Measurements from ENCODE around the gene TSPAN32.

The TSPAN32 gene

GRCh38 chr11:2342557-2342956, 40.7 kb downstream of the TSPAN32 start:
- no peaks in the 10 kb centered on the region for H3K9me3 ChIP-seq (ENCODE audit: low read length)
- H3K9ac ChIP-seq (ENCODE audit: low read length): no peak overlapping the region
- H3K36me3 ChIP-seq (ENCODE audit: insufficient read depth, low read length): no peaks in the 10 kb centered on the region
- H3K4me1 ChIP-seq (ENCODE audit: insufficient read depth, low read length): no peaks in the 10 kb centered on the region
- H3K27me3 ChIP-seq (ENCODE audit: control insufficient read depth in 1 of 2, insufficient read depth in 2 of 2, low read length in 2 of 2): no peaks in the 10 kb centered on the region
- no peak overlapping the region for H3K4me3 ChIP-seq (ENCODE audit: low read depth in 1 of 2, low read length in 2 of 2)
- no peak overlapping the region for H3K27ac ChIP-seq (ENCODE audit: low read depth, low read length)

- H3K27me3 ChIP-seq (ENCODE audit: control insufficient read depth in 1 of 2, insufficient read depth in 2 of 2, low read length in 2 of 2): no peaks in the 10 kb centered on the region
- no peaks in the 10 kb centered on the region for H3K4me1 ChIP-seq (ENCODE audit: insufficient read depth, low read length)
- no peak overlapping the region for H3K27ac ChIP-seq (ENCODE audit: low read depth, low read length)
- H3K9ac ChIP-seq (ENCODE audit: low read length): no peak overlapping the region
- no peaks in the 10 kb centered on the region for H3K36me3 ChIP-seq (ENCODE audit: insufficient read depth, low read length)
- H3K4me3 ChIP-seq (ENCODE audit: low read depth in 1 of 2, low read length in 2 of 2): no peak overlapping the region
- no peaks in the 10 kb centered on the region for H3K9me3 ChIP-seq (ENCODE audit: low read length)
These were observed 41.2 kb downstream of the TSPAN32 start for GRCh38 chr11:2342981-2343380.

- H3K9ac ChIP-seq (ENCODE audit: low read length): no peak overlapping the region
- no peaks in the 10 kb centered on the region for H3K9me3 ChIP-seq (ENCODE audit: low read length)
- H3K4me3 ChIP-seq (ENCODE audit: low read depth in 1 of 2, low read length in 2 of 2): no peak overlapping the region
- H3K36me3 ChIP-seq (ENCODE audit: insufficient read depth, low read length): no peaks in the 10 kb centered on the region
- H3K27ac ChIP-seq (ENCODE audit: low read depth, low read length): no peak overlapping the region
- H3K27me3 ChIP-seq (ENCODE audit: control insufficient read depth in 1 of 2, insufficient read depth in 2 of 2, low read length in 2 of 2): no peaks in the 10 kb centered on the region
- no peaks in the 10 kb centered on the region for H3K4me1 ChIP-seq (ENCODE audit: insufficient read depth, low read length)
These were observed 41.7 kb downstream of the TSPAN32 start for GRCh38 chr11:2343502-2343901.

- Histone ChIP-seq H3K4me3 (ENCODE audit: low read depth in 1 of 2, low read length in 2 of 2) (no peak overlapping the region), H3K27ac (ENCODE audit: low read depth, low read length) (no peak overlapping the region), H3K4me1 (ENCODE audit: insufficient read depth, low read length) (no peaks in the 10 kb centered on the region), H3K27me3 (ENCODE audit: control insufficient read depth in 1 of 2, insufficient read depth in 2 of 2, low read length in 2 of 2) (no peaks in the 10 kb centered on the region), H3K9me3 (ENCODE audit: low read length) (no peaks in the 10 kb centered on the region), H3K9ac (ENCODE audit: low read length) (no peak overlapping the region), H3K36me3 (ENCODE audit: insufficient read depth, low read length) (no peaks in the 10 kb centered on the region)
These were observed 43.2 kb downstream of the TSPAN32 start for GRCh38 chr11:2345050-2345449.

GRCh38 chr11:2346014-2346413, 44.2 kb downstream of the TSPAN32 start:
- Histone ChIP-seq H3K9ac (ENCODE audit: low read length) (no peak overlapping the region), H3K9me3 (ENCODE audit: low read length) (no peaks in the 10 kb centered on the region), H3K4me1 (ENCODE audit: insufficient read depth, low read length) (no peaks in the 10 kb centered on the region), H3K4me3 (ENCODE audit: low read depth in 1 of 2, low read length in 2 of 2) (no peak overlapping the region), H3K27ac (ENCODE audit: low read depth, low read length) (no peak overlapping the region), H3K27me3 (ENCODE audit: control insufficient read depth in 1 of 2, insufficient read depth in 2 of 2, low read length in 2 of 2) (no peaks in the 10 kb centered on the region), H3K36me3 (ENCODE audit: insufficient read depth, low read length) (no peaks in the 10 kb centered on the region)

- Histone ChIP-seq H3K27ac (ENCODE audit: low read depth, low read length) (no peak overlapping the region), H3K4me3 (ENCODE audit: low read depth in 1 of 2, low read length in 2 of 2) (no peak overlapping the region), H3K9ac (ENCODE audit: low read length) (no peak overlapping the region), H3K4me1 (ENCODE audit: insufficient read depth, low read length) (no peaks in the 10 kb centered on the region), H3K36me3 (ENCODE audit: insufficient read depth, low read length) (no peaks in the 10 kb centered on the region), H3K27me3 (ENCODE audit: control insufficient read depth in 1 of 2, insufficient read depth in 2 of 2, low read length in 2 of 2) (no peaks in the 10 kb centered on the region), H3K9me3 (ENCODE audit: low read length) (no peaks in the 10 kb centered on the region)
These were observed 44.9 kb downstream of the TSPAN32 start for GRCh38 chr11:2346586-2347307.

- H3K36me3 ChIP-seq (ENCODE audit: insufficient read depth, low read length): no peaks in the 10 kb centered on the region
- no peak overlapping the region for H3K9ac ChIP-seq (ENCODE audit: low read length)
- no peaks in the 10 kb centered on the region for H3K27me3 ChIP-seq (ENCODE audit: control insufficient read depth in 1 of 2, insufficient read depth in 2 of 2, low read length in 2 of 2)
- no peaks in the 10 kb centered on the region for H3K9me3 ChIP-seq (ENCODE audit: low read length)
- H3K4me1 ChIP-seq (ENCODE audit: insufficient read depth, low read length): no peaks in the 10 kb centered on the region
- H3K27ac ChIP-seq (ENCODE audit: low read depth, low read length): no peak overlapping the region
- H3K4me3 ChIP-seq (ENCODE audit: low read depth in 1 of 2, low read length in 2 of 2): no peak overlapping the region
These were observed 45.6 kb downstream of the TSPAN32 start for GRCh38 chr11:2347308-2347830.

GRCh38 chr11:2348986-2349385, 47.2 kb downstream of the TSPAN32 start:
- Histone ChIP-seq H3K4me3 (ENCODE audit: low read depth in 1 of 2, low read length in 2 of 2) (no peak overlapping the region), H3K9me3 (ENCODE audit: low read length) (no peaks in the 10 kb centered on the region), H3K36me3 (ENCODE audit: insufficient read depth, low read length) (no peaks in the 10 kb centered on the region), H3K27me3 (ENCODE audit: control insufficient read depth in 1 of 2, insufficient read depth in 2 of 2, low read length in 2 of 2) (no peaks in the 10 kb centered on the region), H3K27ac (ENCODE audit: low read depth, low read length) (no peak overlapping the region), H3K9ac (ENCODE audit: low read length) (no peak overlapping the region), H3K4me1 (ENCODE audit: insufficient read depth, low read length) (no peaks in the 10 kb centered on the region)

GRCh38 chr11:2351701-2352100, 49.9 kb downstream of the TSPAN32 start:
- Histone ChIP-seq H3K9ac (ENCODE audit: low read length) (no peak overlapping the region), H3K36me3 (ENCODE audit: insufficient read depth, low read length) (no peaks in the 10 kb centered on the region), H3K27ac (ENCODE audit: low read depth, low read length) (no peak overlapping the region), H3K9me3 (ENCODE audit: low read length) (no peaks in the 10 kb centered on the region), H3K27me3 (ENCODE audit: control insufficient read depth in 1 of 2, insufficient read depth in 2 of 2, low read length in 2 of 2) (no peaks in the 10 kb centered on the region), H3K4me3 (ENCODE audit: low read depth in 1 of 2, low read length in 2 of 2) (no peak overlapping the region), H3K4me1 (ENCODE audit: insufficient read depth, low read length) (no peaks in the 10 kb centered on the region)

- H3K9ac ChIP-seq (ENCODE audit: low read length): no peak overlapping the region
- H3K27me3 ChIP-seq (ENCODE audit: control insufficient read depth in 1 of 2, insufficient read depth in 2 of 2, low read length in 2 of 2): no peaks in the 10 kb centered on the region
- no peaks in the 10 kb centered on the region for H3K4me1 ChIP-seq (ENCODE audit: insufficient read depth, low read length)
- no peaks in the 10 kb centered on the region for H3K36me3 ChIP-seq (ENCODE audit: insufficient read depth, low read length)
- H3K27ac ChIP-seq (ENCODE audit: low read depth, low read length): no peak overlapping the region
- H3K9me3 ChIP-seq (ENCODE audit: low read length): no peaks in the 10 kb centered on the region
- H3K4me3 ChIP-seq (ENCODE audit: low read depth in 1 of 2, low read length in 2 of 2): no peak overlapping the region
These were observed 50.6 kb downstream of the TSPAN32 start for GRCh38 chr11:2352420-2352819.

- no peaks in the 10 kb centered on the region for H3K27me3 ChIP-seq (ENCODE audit: control insufficient read depth in 1 of 2, insufficient read depth in 2 of 2, low read length in 2 of 2)
- H3K4me1 ChIP-seq (ENCODE audit: insufficient read depth, low read length): no peaks in the 10 kb centered on the region
- no peak overlapping the region for H3K4me3 ChIP-seq (ENCODE audit: low read depth in 1 of 2, low read length in 2 of 2)
- no peaks in the 10 kb centered on the region for H3K9me3 ChIP-seq (ENCODE audit: low read length)
- H3K36me3 ChIP-seq (ENCODE audit: insufficient read depth, low read length): no peaks in the 10 kb centered on the region
- no peak overlapping the region for H3K9ac ChIP-seq (ENCODE audit: low read length)
- H3K27ac ChIP-seq (ENCODE audit: low read depth, low read length): no peak overlapping the region
These were observed 53.3 kb downstream of the TSPAN32 start for GRCh38 chr11:2355000-2355644.

GRCh38 chr11:2357246-2357645, 55.4 kb downstream of the TSPAN32 start:
- Histone ChIP-seq H3K4me1 (ENCODE audit: insufficient read depth, low read length) (no peaks in the 10 kb centered on the region), H3K36me3 (ENCODE audit: insufficient read depth, low read length) (no peaks in the 10 kb centered on the region), H3K9me3 (ENCODE audit: low read length) (no peaks in the 10 kb centered on the region), H3K27me3 (ENCODE audit: control insufficient read depth in 1 of 2, insufficient read depth in 2 of 2, low read length in 2 of 2) (no peaks in the 10 kb centered on the region), H3K27ac (ENCODE audit: low read depth, low read length) (no peak overlapping the region), H3K4me3 (ENCODE audit: low read depth in 1 of 2, low read length in 2 of 2) (no peak overlapping the region), H3K9ac (ENCODE audit: low read length) (no peak overlapping the region)
